LoVo (cell line): ENCODE measurements around the gene IER3.

Experiments used
- DNase-seq: peaks from one replicate; pipeline ENCODE4 v3.0.0-alpha.2; 2016; ENCODE audit warnings: low spot score

The IER3 gene

DNA sequence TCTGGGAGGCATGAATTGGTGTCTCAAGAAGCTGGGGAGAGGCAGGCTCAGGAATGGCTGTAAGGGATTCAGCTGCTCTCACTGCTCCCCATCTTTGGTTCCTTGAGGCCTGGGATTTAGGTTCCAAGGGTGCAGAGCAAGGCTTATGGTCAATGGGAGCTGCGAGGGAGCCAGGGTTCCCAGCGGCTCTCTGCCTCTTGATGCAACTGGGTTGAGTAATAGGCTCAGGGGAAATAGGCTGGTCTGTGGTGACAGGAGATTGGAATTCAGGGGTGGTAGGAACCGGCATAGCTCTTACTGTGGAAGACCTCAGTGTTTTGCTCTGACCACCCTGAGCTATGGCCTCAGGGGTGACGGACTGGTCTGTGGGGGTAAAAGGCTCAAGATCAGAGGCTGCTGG is 40.5 kb downstream of the IER3 start:
- DNase-seq: no peak

DNA sequence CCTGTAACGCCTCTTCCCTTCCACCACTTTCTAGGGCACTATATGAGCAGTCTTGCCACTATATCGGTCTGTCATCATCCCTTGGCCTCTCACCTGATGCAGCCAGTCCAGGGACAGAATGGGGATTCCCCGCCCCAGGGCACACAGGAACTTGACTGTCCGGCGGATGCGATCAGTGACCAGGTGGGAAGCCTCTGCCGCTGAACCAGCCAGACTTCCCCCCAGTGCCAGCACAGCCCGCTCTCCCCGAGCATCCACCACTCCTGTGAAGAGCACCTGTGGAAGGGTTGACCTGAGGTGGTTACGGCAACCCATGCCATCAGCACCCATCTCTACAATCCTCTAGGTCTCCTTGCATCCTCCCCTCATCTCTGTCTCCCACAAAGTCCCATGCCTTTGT is 41.3 kb downstream of the IER3 start:
- no peak for DNase-seq

DNA sequence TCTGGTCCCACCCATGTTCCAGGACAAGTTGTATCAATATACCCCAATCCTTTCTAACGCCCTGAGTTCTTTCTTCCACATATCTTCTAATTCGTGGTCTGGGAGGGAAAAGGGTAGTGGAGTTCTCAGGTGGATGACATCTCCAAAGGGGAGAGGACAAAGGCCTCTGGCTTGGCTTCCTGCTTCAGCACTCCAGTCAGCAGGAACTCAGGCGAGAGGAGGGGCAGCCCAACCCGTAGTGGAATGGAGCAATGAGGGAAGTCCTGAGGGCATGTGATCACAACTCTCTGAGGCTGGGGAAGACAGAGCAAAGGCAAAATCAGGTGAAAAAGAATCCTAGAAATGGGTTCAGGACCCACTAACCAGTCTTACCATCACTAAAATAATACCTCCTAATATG is 44.0 kb downstream of the IER3 start:
- no peak for DNase-seq

DNA sequence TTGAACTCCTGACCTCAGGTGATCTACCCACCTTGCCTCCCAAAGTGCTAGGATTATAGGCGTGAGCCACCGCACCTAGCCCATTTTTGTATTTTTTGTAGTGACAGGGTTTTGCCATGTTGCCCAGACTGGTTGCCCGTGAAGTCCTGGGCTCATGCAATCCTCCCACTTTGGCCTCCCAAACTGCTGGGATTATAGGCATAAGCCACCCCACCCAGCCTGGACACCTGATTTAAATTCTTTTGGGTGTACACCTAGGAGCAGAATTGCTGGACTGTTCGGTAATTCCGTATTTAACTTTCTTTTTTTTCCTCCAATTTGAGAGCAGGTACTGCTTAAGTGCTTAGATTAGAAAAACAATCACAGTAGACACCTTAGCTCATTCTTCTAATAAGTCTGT is 47.9 kb downstream of the IER3 start:
- DNase-seq: no peak
